Keratinocyte (primary cell): Measurements from ENCODE around the gene NCBP1.

ENCODE experiments used
- EZH2 ChIP-seq: IDR thresholded peaks from one replicate; pipeline ENCODE4 v1.6.1; 2012; ENCODE audit warnings: inconsistent platforms, mild to moderate bottlenecking, low read length, moderate library complexity
- TF ChIP-seq, protein P1 (sequence below), 3 experiments: IDR thresholded peaks in 1 of 3; conservative IDR thresholded peaks in 1 of 3; optimal IDR thresholded peaks in 1 of 3; 2 replicates in 2 of 3; 3 replicates in 1 of 3; pipeline versions ENCODE3 to v1.5.1; 2011; ENCODE audit warnings: low read length in 3 of 3, mild to moderate bottlenecking in 3 of 3, moderate library complexity in 2 of 3, control low read depth in 1 of 3, inconsistent platforms in 1 of 3; ENCODE audit not compliant: insufficient read depth in 2 of 3; ENCODE audit errors: extremely low read depth in 1 of 3

DNA sequence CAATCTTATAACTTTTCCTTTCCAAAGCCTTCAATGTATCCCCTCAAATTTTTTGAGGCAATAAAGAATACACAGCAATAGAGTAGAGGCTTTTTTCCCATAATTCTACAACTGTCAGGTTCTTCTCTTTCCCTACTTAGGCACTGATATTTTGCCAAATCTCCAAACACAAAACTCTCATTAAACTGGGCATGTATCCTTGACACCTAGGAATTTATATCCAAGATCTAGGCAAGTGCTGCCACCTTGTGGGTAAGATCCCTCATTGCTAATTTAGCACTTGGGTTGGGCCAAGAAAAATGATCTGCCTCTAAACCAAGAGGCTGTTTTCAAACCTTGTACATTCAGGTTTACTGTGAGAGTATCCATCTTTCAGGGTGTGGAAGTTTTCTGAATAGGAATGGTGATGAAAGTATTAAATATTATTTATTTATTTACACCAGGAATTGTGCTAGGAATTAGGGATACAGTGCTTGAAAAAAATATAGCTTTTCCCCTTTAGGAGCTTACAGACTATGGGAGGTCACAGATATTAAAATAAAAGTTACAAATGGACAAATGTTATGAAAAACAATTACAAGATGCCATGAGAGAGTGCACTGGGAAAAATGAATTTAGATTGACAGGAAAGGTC lies 18.1 kb upstream of the NCBP1 start:
- TF ChIP-seq, protein P1, sequence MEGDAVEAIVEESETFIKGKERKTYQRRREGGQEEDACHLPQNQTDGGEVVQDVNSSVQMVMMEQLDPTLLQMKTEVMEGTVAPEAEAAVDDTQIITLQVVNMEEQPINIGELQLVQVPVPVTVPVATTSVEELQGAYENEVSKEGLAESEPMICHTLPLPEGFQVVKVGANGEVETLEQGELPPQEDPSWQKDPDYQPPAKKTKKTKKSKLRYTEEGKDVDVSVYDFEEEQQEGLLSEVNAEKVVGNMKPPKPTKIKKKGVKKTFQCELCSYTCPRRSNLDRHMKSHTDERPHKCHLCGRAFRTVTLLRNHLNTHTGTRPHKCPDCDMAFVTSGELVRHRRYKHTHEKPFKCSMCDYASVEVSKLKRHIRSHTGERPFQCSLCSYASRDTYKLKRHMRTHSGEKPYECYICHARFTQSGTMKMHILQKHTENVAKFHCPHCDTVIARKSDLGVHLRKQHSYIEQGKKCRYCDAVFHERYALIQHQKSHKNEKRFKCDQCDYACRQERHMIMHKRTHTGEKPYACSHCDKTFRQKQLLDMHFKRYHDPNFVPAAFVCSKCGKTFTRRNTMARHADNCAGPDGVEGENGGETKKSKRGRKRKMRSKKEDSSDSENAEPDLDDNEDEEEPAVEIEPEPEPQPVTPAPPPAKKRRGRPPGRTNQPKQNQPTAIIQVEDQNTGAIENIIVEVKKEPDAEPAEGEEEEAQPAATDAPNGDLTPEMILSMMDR (optimal IDR thresholded peaks at IDR 0.05 in 1 of 3, IDR thresholded peaks at IDR 0.05 in 1 of 3, conservative IDR thresholded peaks at IDR 0.05 in 1 of 3; ENCODE audit: extremely low read depth in 1 of 3, insufficient read depth in 2 of 3, low read length in 3 of 3) = peak; percentile 64 to 80 (median 64)
- TF ChIP-seq EZH2 = no peak
